Measurements from ENCODE around the gene KLHL20. TPM values are rescaled to one million over a fixed set of nuclear protein-coding genes. Genes with fewer than 3 reads are reported as not detected.
"Not testable (repeated sequence)": the region's sequence is repeated elsewhere in the genome, so short reads cannot be mapped to it uniquely, and the experiment has no call there.

KLHL20 gene
- polyA plus RNA-seq, 1 donor from 2014 or later: 33.2 TPM

GRCh38 chr1:173789841-173790240 is 75.1 kb downstream of the KLHL20 start:
- Histone ChIP-seq H3K36me3 (ENCODE audit: insufficient read depth, low read length) (no peaks in the 10 kb centered on the region), H3K79me2 (replicated peaks; ENCODE audit: insufficient read depth, low read length) (no peaks in the 10 kb centered on the region), H2AFZ (ENCODE audit: low read depth, low read length) (no peak overlapping the region), H3K9me2 (ENCODE audit: insufficient read depth, low read length) (no peaks in the 10 kb centered on the region), H3K4me2 (ENCODE audit: low read length) (no peak overlapping the region), H3K4me3 (ENCODE audit: low read length) (no peak overlapping the region), H3K9me3 (ENCODE audit: low read length) (no peaks in the 10 kb centered on the region), H3K27me3 (ENCODE audit: insufficient read depth, low read depth, low read length) (no peaks in the 10 kb centered on the region), H3F3A (ENCODE audit: insufficient read depth, low read length, poor library complexity, severe bottlenecking) (no peaks in the 10 kb centered on the region), H3K9ac (ENCODE audit: low read length) (no peak overlapping the region), H3K27ac (ENCODE audit: low read length) (no peak overlapping the region), H4K20me1 (ENCODE audit: insufficient read depth) (no peaks in the 10 kb centered on the region)
- no peak for TF ChIP-seq EP300 (conservative IDR thresholded peaks at IDR 0.05; ENCODE audit: poor library complexity, severe bottlenecking)
- no peak for TF ChIP-seq POLR2AphosphoS5 (IDR thresholded peaks at IDR 0.05)
- TF ChIP-seq RAD21 (conservative IDR thresholded peaks at IDR 0.05): no peak
- TF ChIP-seq TAF1 (IDR thresholded peaks at IDR 0.05; ENCODE audit: low read depth): no peak
- TF ChIP-seq MXI1 (conservative IDR thresholded peaks at IDR 0.05; ENCODE audit: poor library complexity, severe bottlenecking): no peak
- no peak for TF ChIP-seq REST (IDR thresholded peaks at IDR 0.05; ENCODE audit: borderline replicate concordance)
- TF ChIP-seq EZH2 (IDR thresholded peaks at IDR 0.05; ENCODE audit: borderline replicate concordance, insufficient read depth, low read length, poor library complexity, severe bottlenecking): no peak
- TF ChIP-seq SMC3 (conservative IDR thresholded peaks at IDR 0.05; ENCODE audit: poor library complexity): no peak
- TF ChIP-seq CTCF (IDR thresholded peaks at IDR 0.05; ENCODE audit: poor library complexity, severe bottlenecking): no peak

- Histone ChIP-seq H3K27me3 (ENCODE audit: insufficient read depth, low read depth, low read length) (no peaks in the 10 kb centered on the region), H4K20me1 (ENCODE audit: insufficient read depth) (no peaks in the 10 kb centered on the region), H3F3A (ENCODE audit: insufficient read depth, low read length, poor library complexity, severe bottlenecking) (no peaks in the 10 kb centered on the region), H3K9ac (ENCODE audit: low read length) (no peak overlapping the region), H3K9me2 (ENCODE audit: insufficient read depth, low read length) (no peaks in the 10 kb centered on the region), H3K79me2 (replicated peaks; ENCODE audit: insufficient read depth, low read length) (no peaks in the 10 kb centered on the region), H3K4me3 (ENCODE audit: low read length) (no peak overlapping the region), H3K9me3 (ENCODE audit: low read length) (no peaks in the 10 kb centered on the region), H2AFZ (ENCODE audit: low read depth, low read length) (no peak overlapping the region), H3K36me3 (ENCODE audit: insufficient read depth, low read length) (no peaks in the 10 kb centered on the region), H3K4me2 (ENCODE audit: low read length) (no peak overlapping the region), H3K27ac (ENCODE audit: low read length) (no peak overlapping the region)
- TF ChIP-seq POLR2AphosphoS5 (IDR thresholded peaks at IDR 0.05): no peak
- TF ChIP-seq SMC3 (conservative IDR thresholded peaks at IDR 0.05; ENCODE audit: poor library complexity): no peak
- no peak for TF ChIP-seq EP300 (conservative IDR thresholded peaks at IDR 0.05; ENCODE audit: poor library complexity, severe bottlenecking)
- TF ChIP-seq MXI1 (conservative IDR thresholded peaks at IDR 0.05; ENCODE audit: poor library complexity, severe bottlenecking): no peak
- no peak for TF ChIP-seq CTCF (IDR thresholded peaks at IDR 0.05; ENCODE audit: poor library complexity, severe bottlenecking)
- no peak for TF ChIP-seq REST (IDR thresholded peaks at IDR 0.05; ENCODE audit: borderline replicate concordance)
- TF ChIP-seq TAF1 (IDR thresholded peaks at IDR 0.05; ENCODE audit: low read depth): no peak
- no peak for TF ChIP-seq RAD21 (conservative IDR thresholded peaks at IDR 0.05)
- no peak for TF ChIP-seq EZH2 (IDR thresholded peaks at IDR 0.05; ENCODE audit: borderline replicate concordance, insufficient read depth, low read length, poor library complexity, severe bottlenecking)
Measured at GRCh38 chr1:173798078-173798477, 83.3 kb downstream of the KLHL20 start.

GRCh38 chr1:173799995-173800394 is 85.2 kb downstream of the KLHL20 start:
- H3K79me2 ChIP-seq (replicated peaks; ENCODE audit: insufficient read depth, low read length); H4K20me1 ChIP-seq (ENCODE audit: insufficient read depth); H3K9ac ChIP-seq (ENCODE audit: low read length): not testable (repeated sequence)

More at GRCh38 chr1:173799995-173800394, 85.2 kb downstream of the KLHL20 start:
- H3K9me3 ChIP-seq (ENCODE audit: low read length); H3F3A ChIP-seq (ENCODE audit: insufficient read depth, low read length, poor library complexity, severe bottlenecking); H3K9me2 ChIP-seq (ENCODE audit: insufficient read depth, low read length); H3K27me3 ChIP-seq (ENCODE audit: insufficient read depth, low read depth, low read length); H2AFZ ChIP-seq (ENCODE audit: low read depth, low read length); H3K27ac ChIP-seq (ENCODE audit: low read length); H3K36me3 ChIP-seq (ENCODE audit: insufficient read depth, low read length); H3K4me3 ChIP-seq (ENCODE audit: low read length); H3K4me2 ChIP-seq (ENCODE audit: low read length): not testable (repeated sequence)

All from neural cell (in vitro differentiated cells).